ENCODE results near the gene GMPR. TPM values are rescaled to one million over a fixed set of nuclear protein-coding genes. Genes with fewer than 3 reads are reported as not detected.

Gene GMPR
- total RNA-seq, 2 experiments from 2014 or later = 0.94 to 1.0 TPM

- Mint-ChIP-seq H3K36me3 (ENCODE audit: low read depth) (no peaks in the 10 kb centered on the region), H3K4me3 (no peak overlapping the region), H3K27ac (no peak overlapping the region), H3K9me3 (no peaks in the 10 kb centered on the region), H3K27me3 (ENCODE audit: low read depth) (no peaks in the 10 kb centered on the region), H3K4me1 (ENCODE audit: low read depth) (peaks cover 5% of the 10 kb centered on the region)
- intact Hi-C loops (cut with micrococcal nuclease) = no loop called here
- no peak for DNase-seq
- CTCF ChIA-PET = no interaction called here
Observed at GRCh38 chr6:16344756-16345155, 106.4 kb downstream of the GMPR start.

Other genes starting within 250 kb of the GMPR start
- gene MYLIP, start 109.5 kb upstream of the GMPR start, total RNA-seq = 1 to 10 TPM; 7.3 to 8.1 TPM